Naive B cell (primary cell): ENCODE measurements around the gene DENND6A. TPM values are rescaled to one million over a fixed set of nuclear protein-coding genes. Genes with fewer than 3 reads are reported as not detected.

ENCODE experiments used
- polyA plus RNA-seq, 6 donors: library from polyadenylated mRNA; unstranded; fragments of 300-500 nt; fragmentation: Illumina TruSeq; gene quantifications; one replicate each; pipeline ENCODE4 v1.2.3, GENCODE V29; 2021; ENCODE audit warnings: low read depth in 6 of 6

Gene DENND6A
- polyA plus RNA-seq, 6 donors from 2014 or later = 15.2 to 31.6 (median 27.1) TPM

Other genes with a start within 250 kb of the DENND6A start
- gene DNAH12, start 148.7 kb downstream of the DENND6A start, polyA plus RNA-seq = under 1 TPM in 2 of 6 donors, not detected in 4; 0.11 to 0.71 TPM
- gene PDE12, start 136.8 kb downstream of the DENND6A start, polyA plus RNA-seq = 10 to 100 TPM in 5 of 6 donors, 1 to 10 TPM in 1; 9.5 to 16.1 (median 12.5) TPM
- 100 to 1,000 TPM; 106 to 153 (median 133) TPM for gene ARF4, start 95.7 kb downstream of the DENND6A start, polyA plus RNA-seq
- 10 to 100 TPM; 13.2 to 26.2 (median 16.8) TPM for gene SLMAP, start 63.2 kb upstream of the DENND6A start, polyA plus RNA-seq